Brain microvascular endothelial cell (primary cell): ENCODE results near the gene KRTAP26-1.

Source experiments
- DNase-seq: peaks from one replicate; pipeline ENCODE4 v3.0.0-alpha.2; 2020
- H3K27ac ChIP-seq: fragments of 250-450 bp; sonication (Bioruptor Pico); 2 replicates; pipeline ENCODE4 v1.5.1; 2020; ENCODE audit warnings: mild to moderate bottlenecking, moderate library complexity
- H3K27me3 ChIP-seq: fragments of 250-450 bp; sonication (Bioruptor Pico); replicated peaks from 2 replicates; pipeline ENCODE4 v1.5.1; 2020; ENCODE audit warnings: mild to moderate bottlenecking
- H3K36me3 ChIP-seq: fragments of 250-450 bp; sonication (Bioruptor Pico); replicated peaks from 2 replicates; pipeline ENCODE4 v1.5.1; 2020; ENCODE audit warnings: mild to moderate bottlenecking
- H3K4me3 ChIP-seq: 2 replicates; pipeline ENCODE4 v1.5.1; 2011; ENCODE audit warnings: low read depth, mild to moderate bottlenecking, control low read depth, low read length, moderate library complexity
- CTCF ChIP-seq: IDR thresholded peaks from 2 replicates; pipeline ENCODE4 v1.5.1; 2011; ENCODE audit warnings: low read depth, mild to moderate bottlenecking, moderate library complexity, low read length, control low read depth, inconsistent platforms; ENCODE audit errors: missing control alignments
- in situ Hi-C: cut with HindIII; loops from 2 replicates; pipeline ENCODE4 v1.10.0; 2017; ENCODE audit warnings: low sequenced_read_pairs, low pct_ligation_motif_present

The KRTAP26-1 gene

GRCh38 chr21:30320215-30320614 is at the start of gene KRTAP26-1:
Gene KRTAP26-1, minus strand, starts transcription at chr21:30320315. Its CDS starts 280 bp downstream, at chr21:30320035.
- TF ChIP-seq CTCF, result no peak
- DNase-seq, result no peak
- in situ Hi-C loops, result no loop called here
- Histone ChIP-seq H3K4me3 (no peak within 1 kb of the TSS), H3K27ac (no peak within 1 kb of the TSS), H3K36me3 (no peaks in the 10 kb centered on the region), H3K27me3 (no peaks in the 10 kb centered on the region)

- Histone ChIP-seq H3K27me3 (no peaks in the 10 kb centered on the region), H3K36me3 (no peaks in the 10 kb centered on the region), H3K4me3 (no peak overlapping the region), H3K27ac (no peak overlapping the region)
- in situ Hi-C loops, result no loop called here
- DNase-seq, result no peak
- no peak for TF ChIP-seq CTCF
Observed at GRCh38 chr21:30355906-30356305, 35.8 kb upstream of the KRTAP26-1 start.

- no peaks in the 10 kb centered on the region for H3K27me3 ChIP-seq
- no peaks in the 10 kb centered on the region for H3K36me3 ChIP-seq
- no peak for TF ChIP-seq CTCF
- no peak overlapping the region for H3K27ac ChIP-seq
- in situ Hi-C loops, result no loop called here
- H3K4me3 ChIP-seq, result no peak overlapping the region
- DNase-seq, result no peak
Observed at GRCh38 chr21:30354308-30355005, 34.3 kb upstream of the KRTAP26-1 start.

- in situ Hi-C loops, result no loop called here
- no peak for TF ChIP-seq CTCF
- Histone ChIP-seq H3K27me3 (no peaks in the 10 kb centered on the region), H3K36me3 (no peaks in the 10 kb centered on the region), H3K27ac (no peak overlapping the region), H3K4me3 (no peak overlapping the region)
- DNase-seq, result no peak
Observed at GRCh38 chr21:30351534-30351933, 31.4 kb upstream of the KRTAP26-1 start.

DNA sequence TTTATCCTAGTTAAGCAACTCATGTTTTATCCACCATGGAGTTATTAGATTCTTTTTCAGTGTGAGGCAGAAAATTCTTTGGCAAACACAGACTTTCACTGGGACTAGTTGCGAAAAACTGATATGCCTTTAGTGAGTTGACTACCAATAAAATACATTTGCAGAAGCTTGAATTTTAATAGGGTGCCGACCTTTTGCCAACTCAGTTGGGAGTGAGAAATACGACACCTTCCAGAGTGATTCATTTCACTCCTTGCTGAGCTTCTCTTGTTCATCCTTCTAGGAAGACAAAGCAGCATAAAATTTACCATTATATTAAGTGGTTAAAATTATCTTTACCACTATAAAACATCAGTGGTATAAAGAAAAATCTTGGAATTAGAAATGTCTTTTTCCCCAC is 29.5 kb upstream of the KRTAP26-1 start:
- in situ Hi-C loops, result no loop called here
- TF ChIP-seq CTCF, result no peak
- no peak for DNase-seq
- no peaks in the 10 kb centered on the region for H3K27me3 ChIP-seq
- H3K4me3 ChIP-seq, result no peak overlapping the region
- H3K27ac ChIP-seq, result no peak overlapping the region
- no peaks in the 10 kb centered on the region for H3K36me3 ChIP-seq

GRCh38 chr21:30348506-30348905 is 28.4 kb upstream of the KRTAP26-1 start, which contains the start of gene KRTAP23-1:
Gene KRTAP23-1, minus strand, starts transcription at chr21:30348606. Its CDS starts 0 bp downstream, at chr21:30348606.
- TF ChIP-seq CTCF, result no peak
- in situ Hi-C loops, result no loop called here
- DNase-seq, result no peak
- Histone ChIP-seq H3K27ac (no peak within 1 kb of the TSS), H3K4me3 (no peak within 1 kb of the TSS), H3K27me3 (no peaks in the 10 kb centered on the region), H3K36me3 (no peaks in the 10 kb centered on the region)
